Measurements from ENCODE around the gene PDPK1.
A peak's percentile ranks its signal among the peaks of the same experiment; 100 is the strongest.

PDPK1 gene

DNA sequence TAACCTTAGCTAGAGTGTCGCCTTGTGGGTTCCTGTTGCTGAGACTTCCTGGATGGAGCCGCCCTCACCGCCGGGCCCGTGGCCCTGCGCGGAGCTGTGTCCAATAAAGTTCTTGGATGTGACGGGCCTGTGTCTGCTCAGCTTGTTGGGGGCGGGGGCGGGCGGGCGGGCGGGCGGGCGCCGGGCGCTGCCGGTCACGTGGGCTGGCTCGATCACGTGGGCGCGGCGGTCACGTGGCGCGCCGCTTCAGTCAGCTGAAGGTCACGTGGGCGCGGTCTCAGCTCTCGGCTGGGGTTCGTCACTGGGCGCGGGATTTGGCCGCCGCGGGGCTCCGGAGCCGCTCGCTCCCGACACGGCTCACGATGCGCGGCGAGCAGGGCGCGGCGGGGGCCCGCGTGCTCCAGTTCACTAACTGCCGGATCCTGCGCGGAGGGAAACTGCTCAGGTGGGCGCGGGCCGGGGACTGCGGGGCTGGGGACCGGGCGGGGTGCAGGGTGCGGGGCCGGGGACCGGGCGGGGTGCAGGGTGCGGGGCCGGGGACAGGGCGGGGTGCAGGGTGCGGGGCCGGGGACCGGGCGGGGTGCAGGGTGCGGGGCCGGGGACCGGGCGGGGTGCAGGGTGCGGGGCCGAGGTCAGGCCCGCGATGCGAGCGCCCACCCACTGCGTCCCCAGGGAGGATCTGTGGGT, 17.6 kb upstream of the PDPK1 start, which contains the start of gene AMDHD2:
TSS of gene AMDHD2 (plus strand) at position 275 of the 687 bp plus-strand sequence. CDS start at position 363, 88 bp downstream.
- Histone ChIP-seq H3K9me3 (ENCODE audit: low read length) (no peaks in the 10 kb centered on the region), H3F3A (ENCODE audit: insufficient read depth, low read length) (no peaks in the 10 kb centered on the region), H3K79me2 (ENCODE audit: insufficient read depth, low read length) (peaks cover 26% of the 10 kb centered on the region), H3K4me3 (ENCODE audit: low read depth, low read length, poor library complexity, severe bottlenecking) (peak within 1 kb of the TSS; percentile 65), H3K4me2 (ENCODE audit: low read length) (peak within 1 kb of the TSS; percentile 70), H3K4me1 (ENCODE audit: insufficient read depth, low read length, severe bottlenecking) (peaks cover 31% of the 10 kb centered on the region), H3K36me3 (ENCODE audit: insufficient read depth, low read length) (peaks cover 14% of the 10 kb centered on the region; the same call in 1 of the 2 replicates), H3K9ac (ENCODE audit: low read length) (peak within 1 kb of the TSS; percentile 64), H3K9me2 (ENCODE audit: low read depth, low read length) (no peaks in the 10 kb centered on the region), H3K27ac (ENCODE audit: low read depth, low read length, poor library complexity, severe bottlenecking) (peak within 1 kb of the TSS; percentile 32), H4K20me1 (ENCODE audit: insufficient read depth, low read length) (no peaks in the 10 kb centered on the region), H3K27me3 (ENCODE audit: insufficient read depth, low read length) (no peaks in the 10 kb centered on the region), H2AFZ (ENCODE audit: low read length) (no peak within 1 kb of the TSS)
- TF ChIP-seq, protein P1, sequence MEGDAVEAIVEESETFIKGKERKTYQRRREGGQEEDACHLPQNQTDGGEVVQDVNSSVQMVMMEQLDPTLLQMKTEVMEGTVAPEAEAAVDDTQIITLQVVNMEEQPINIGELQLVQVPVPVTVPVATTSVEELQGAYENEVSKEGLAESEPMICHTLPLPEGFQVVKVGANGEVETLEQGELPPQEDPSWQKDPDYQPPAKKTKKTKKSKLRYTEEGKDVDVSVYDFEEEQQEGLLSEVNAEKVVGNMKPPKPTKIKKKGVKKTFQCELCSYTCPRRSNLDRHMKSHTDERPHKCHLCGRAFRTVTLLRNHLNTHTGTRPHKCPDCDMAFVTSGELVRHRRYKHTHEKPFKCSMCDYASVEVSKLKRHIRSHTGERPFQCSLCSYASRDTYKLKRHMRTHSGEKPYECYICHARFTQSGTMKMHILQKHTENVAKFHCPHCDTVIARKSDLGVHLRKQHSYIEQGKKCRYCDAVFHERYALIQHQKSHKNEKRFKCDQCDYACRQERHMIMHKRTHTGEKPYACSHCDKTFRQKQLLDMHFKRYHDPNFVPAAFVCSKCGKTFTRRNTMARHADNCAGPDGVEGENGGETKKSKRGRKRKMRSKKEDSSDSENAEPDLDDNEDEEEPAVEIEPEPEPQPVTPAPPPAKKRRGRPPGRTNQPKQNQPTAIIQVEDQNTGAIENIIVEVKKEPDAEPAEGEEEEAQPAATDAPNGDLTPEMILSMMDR (IDR thresholded peaks at IDR 0.05; ENCODE audit: low read length), result no peak
- no peak for TF ChIP-seq EZH2 (IDR thresholded peaks at IDR 0.05; ENCODE audit: borderline replicate concordance, low read length)

DNA sequence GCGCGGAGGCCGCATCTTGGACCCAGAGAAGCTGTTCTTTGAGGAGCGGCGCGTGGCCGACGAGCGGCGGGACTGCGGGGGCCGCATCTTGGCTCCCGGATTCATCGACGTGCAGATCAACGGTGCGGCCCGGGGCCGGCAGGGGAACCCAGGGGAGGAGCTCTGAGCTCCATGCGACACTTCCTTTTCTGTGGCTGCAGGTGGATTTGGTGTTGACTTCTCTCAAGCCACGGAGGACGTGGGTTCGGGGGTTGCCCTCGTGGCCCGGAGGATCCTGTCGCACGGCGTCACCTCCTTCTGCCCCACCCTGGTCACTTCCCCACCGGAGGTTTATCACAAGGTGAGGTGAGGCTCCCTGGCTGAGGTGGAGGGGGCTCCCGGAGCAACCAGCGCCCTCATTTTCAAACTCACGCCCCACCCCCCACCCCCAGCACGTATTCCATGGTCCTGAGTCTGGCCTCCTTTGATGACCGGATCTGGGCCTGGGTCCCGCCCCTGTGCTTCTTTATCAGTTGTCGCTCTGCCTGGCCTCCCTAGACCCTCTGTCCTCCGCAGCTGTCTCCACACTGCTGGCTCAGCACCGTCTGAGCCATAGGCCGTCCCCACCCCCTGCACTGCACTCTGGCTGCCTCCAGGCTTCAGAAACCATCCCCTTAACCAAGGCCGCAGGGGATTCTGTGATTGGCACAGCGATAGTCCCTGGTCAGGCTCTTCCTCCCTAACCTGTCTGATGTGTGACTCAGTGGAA, 16.9 kb upstream of the PDPK1 start:
- H2AFZ ChIP-seq (ENCODE audit: low read length), result no peak overlapping the region
- peaks cover 18% of the 10 kb centered on the region for H3K79me2 ChIP-seq (ENCODE audit: insufficient read depth, low read length)

DNA sequence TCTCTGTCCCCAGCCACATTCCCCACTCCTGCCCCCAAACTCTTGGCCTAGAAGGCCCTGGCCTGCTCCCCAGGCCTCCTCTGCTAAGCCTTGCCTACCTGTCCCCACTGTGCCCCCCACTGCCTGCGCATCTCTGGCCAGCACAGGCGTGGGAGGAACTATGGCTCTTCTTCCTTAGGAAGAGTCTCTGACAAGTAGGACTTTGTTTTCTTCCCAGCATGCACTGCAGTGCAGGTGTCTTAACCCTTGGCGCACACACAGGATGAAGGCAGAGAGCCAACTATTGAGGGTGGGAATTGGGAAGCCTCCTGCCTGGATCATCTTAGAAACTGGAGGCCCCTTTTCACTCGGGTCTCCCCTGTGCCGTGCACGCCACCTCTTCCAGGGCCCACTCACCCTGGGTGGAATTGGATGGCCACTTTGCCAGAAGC, 14.0 kb upstream of the PDPK1 start:
- H3K9me2 ChIP-seq (ENCODE audit: low read depth, low read length), result no peaks in the 10 kb centered on the region
- H3K27ac ChIP-seq (ENCODE audit: low read depth, low read length, poor library complexity, severe bottlenecking), result no peak overlapping the region
- H3K79me2 ChIP-seq (ENCODE audit: insufficient read depth, low read length), result no peaks in the 10 kb centered on the region
- H3K4me2 ChIP-seq (ENCODE audit: low read length), result no peak overlapping the region
- H3K4me1 ChIP-seq (ENCODE audit: insufficient read depth, low read length, severe bottlenecking), result peaks cover 9% of the 10 kb centered on the region
- no peak overlapping the region for H3K4me3 ChIP-seq (ENCODE audit: low read depth, low read length, poor library complexity, severe bottlenecking)
- peaks cover 41% of the 10 kb centered on the region; the same call in 1 of the 2 replicates for H3K36me3 ChIP-seq (ENCODE audit: insufficient read depth, low read length)
- no peaks in the 10 kb centered on the region for H3F3A ChIP-seq (ENCODE audit: insufficient read depth, low read length)
- H3K9me3 ChIP-seq (ENCODE audit: low read length), result no peaks in the 10 kb centered on the region
- TF ChIP-seq, protein P1 (IDR thresholded peaks at IDR 0.05; ENCODE audit: low read length), result no peak
- no peak for TF ChIP-seq EZH2 (IDR thresholded peaks at IDR 0.05; ENCODE audit: borderline replicate concordance, low read length)
- no peaks in the 10 kb centered on the region for H4K20me1 ChIP-seq (ENCODE audit: insufficient read depth, low read length)
- H3K27me3 ChIP-seq (ENCODE audit: insufficient read depth, low read length), result no peaks in the 10 kb centered on the region
- no peak overlapping the region for H3K9ac ChIP-seq (ENCODE audit: low read length)
- no peak overlapping the region for H2AFZ ChIP-seq (ENCODE audit: low read length)

More for the DNA sequence above, 16.9 kb upstream of the PDPK1 start:
- H3K4me2 ChIP-seq (ENCODE audit: low read length), result peak overlapping the region; percentile 70
- H3F3A ChIP-seq (ENCODE audit: insufficient read depth, low read length), result no peaks in the 10 kb centered on the region
- H3K27ac ChIP-seq (ENCODE audit: low read depth, low read length, poor library complexity, severe bottlenecking), result no peak overlapping the region
- no peak for TF ChIP-seq EZH2 (IDR thresholded peaks at IDR 0.05; ENCODE audit: borderline replicate concordance, low read length)
- TF ChIP-seq, protein P1 (IDR thresholded peaks at IDR 0.05; ENCODE audit: low read length), result no peak
- peak overlapping the region; percentile 65 for H3K4me3 ChIP-seq (ENCODE audit: low read depth, low read length, poor library complexity, severe bottlenecking)
- peaks cover 24% of the 10 kb centered on the region for H3K4me1 ChIP-seq (ENCODE audit: insufficient read depth, low read length, severe bottlenecking)
- no peaks in the 10 kb centered on the region for H3K9me3 ChIP-seq (ENCODE audit: low read length)
- H4K20me1 ChIP-seq (ENCODE audit: insufficient read depth, low read length), result no peaks in the 10 kb centered on the region
- no peaks in the 10 kb centered on the region for H3K27me3 ChIP-seq (ENCODE audit: insufficient read depth, low read length)
- H3K9me2 ChIP-seq (ENCODE audit: low read depth, low read length), result no peaks in the 10 kb centered on the region
- H3K36me3 ChIP-seq (ENCODE audit: insufficient read depth, low read length), result peaks cover 17% of the 10 kb centered on the region; the same call in 1 of the 2 replicates
- peak overlapping the region; percentile 64 for H3K9ac ChIP-seq (ENCODE audit: low read length)

All from OCI-LY1 (cell line).